HCT116 (cell line): Measurements from ENCODE around the gene CDR2L. TPM values are rescaled to one million over a fixed set of nuclear protein-coding genes. Genes with fewer than 3 reads are reported as not detected.

Experiments used
- ATAC-seq: fragments of 200-7000 bp; cut with Tn5 transposase; 2 replicates; pipeline ENCODE4 v1.9.1; 2020; ENCODE audit warnings: mild to moderate bottlenecking, moderate library complexity
- BruUV-seq: library from RNA; stranded (reverse); fragments of 400-500 nt; replicated peaks from 2 replicates; lab custom pipeline; 2021; lab: Mats Ljungman, UMichigan
- CTCF ChIA-PET: fragments of 300-600 bp; sonication (Branson Sonifier 250); formaldehyde crosslinking; loops from one replicate; lab custom pipeline; 2021; ENCODE audit warnings: antibody characterized with exemption; lab: Charles Lee
- POLR2A ChIA-PET: fragments of 300-600, 350-600 bp; sonication (Branson Sonifier 250); formaldehyde crosslinking; loops from one replicate; lab custom pipeline; 2021; ENCODE audit warnings: antibody characterized with exemption; lab: Charles Lee
- RAD21 ChIA-PET, 2 experiments: fragments of 300-600 bp; sonication (Branson Sonifier 250); formaldehyde crosslinking; loops; one replicate each; lab custom pipeline; 2023; ENCODE audit warnings: low total read pairs in 2 of 2; ENCODE audit not compliant: uncharacterized antibody in 2 of 2, unreplicated experiment in 2 of 2, low non-redundant PET in 1 of 2; lab: Charles Lee
- DNase-seq: peaks from one replicate; pipeline ENCODE4 v3.0.0-alpha.2; 2010; ENCODE audit warnings: low read depth, low spot score
- H2AFZ ChIP-seq: fragments of 200-600 bp; shearing (Covaris generic), sonication (generic); 2 replicates; pipeline ENCODE4 v1.6.1; 2017; ENCODE audit warnings: low read depth, mixed run types, mixed read lengths, antibody characterized with exemption, low read length; ENCODE audit not compliant: poor library complexity, severe bottlenecking
- H3K27ac ChIP-seq: 2 replicates; pipeline ENCODE4 v1.5.1; 2012; ENCODE audit warnings: low read depth, low read length
- H3K27me3 ChIP-seq: fragments of 200-600 bp; sonication (generic); 2 replicates; pipeline ENCODE4 v1.6.1; 2016; ENCODE audit warnings: mixed run types, low read length, mixed read lengths; ENCODE audit not compliant: insufficient read depth
- H3K36me3 ChIP-seq, 2 experiments: fragments of 200-500 bp in 1 of 2; fragments of 200-600 bp in 1 of 2; sonication (Bioruptor generic) in 1 of 2; sonication (generic) in 1 of 2; 2 replicates each; pipeline versions ENCODE4 v1.5.1 to v1.6.1; 2014 to 2016; ENCODE audit warnings: low read length in 2 of 2, inconsistent platforms in 1 of 2, mixed read lengths in 1 of 2, mixed run types in 1 of 2; ENCODE audit not compliant: insufficient read depth in 2 of 2, control insufficient read depth in 1 of 2
- H3K4me1 ChIP-seq, 2 experiments: fragments of 200-600 bp in 1 of 2; sonication (generic) in 1 of 2; 2 replicates each; pipeline versions ENCODE4 v1.5.1 to v1.6.1; 2012 to 2017; ENCODE audit warnings: low read length in 2 of 2, inconsistent platforms in 1 of 2, mild to moderate bottlenecking in 1 of 2, mixed read lengths in 1 of 2, mixed run types in 1 of 2, moderate library complexity in 1 of 2; ENCODE audit not compliant: insufficient read depth in 2 of 2, control insufficient read depth in 1 of 2
- H3K4me2 ChIP-seq: fragments of 200-600 bp; sonication (generic); 2 replicates; pipeline ENCODE4 v1.6.1; 2017; ENCODE audit warnings: mixed run types, low read length, mixed read lengths
- H3K4me3 ChIP-seq, 2 experiments: fragments of 200-600 bp in 1 of 2; sonication (generic) in 1 of 2; replicated peaks in 1 of 2; 2 replicates each; pipeline ENCODE4 v1.5.1; 2011 to 2016; ENCODE audit warnings: low read length in 2 of 2, control low read depth in 1 of 2, low read depth in 1 of 2, mild to moderate bottlenecking in 1 of 2, mixed read lengths in 1 of 2, mixed run types in 1 of 2
- H3K79me2 ChIP-seq: fragments of 200-600 bp; sonication (generic); 2 replicates; pipeline ENCODE4 v1.6.1; 2017; ENCODE audit warnings: mild to moderate bottlenecking, mixed run types, low read length, moderate library complexity, mixed read lengths; ENCODE audit not compliant: insufficient read depth
- H3K9ac ChIP-seq: fragments of 200-600 bp; sonication (generic); 2 replicates; pipeline ENCODE4 v1.6.1; 2016; ENCODE audit warnings: low read length, mixed read lengths
- H3K9me2 ChIP-seq: fragments of 200-600 bp; sonication (generic), shearing (Covaris generic); 2 replicates; pipeline ENCODE4 v1.6.1; 2017; ENCODE audit warnings: mixed run types, mild to moderate bottlenecking, moderate library complexity; ENCODE audit not compliant: insufficient read depth
- H3K9me3 ChIP-seq, 2 experiments: fragments of 200-500 bp in 1 of 2; fragments of 200-600 bp in 1 of 2; sonication (Bioruptor generic) in 1 of 2; sonication (generic) in 1 of 2; 2 replicates each; pipeline ENCODE4 v1.6.1; 2014 to 2017; ENCODE audit warnings: low read length in 2 of 2, mixed read lengths in 2 of 2, inconsistent platforms in 1 of 2, low read depth in 1 of 2, mild to moderate bottlenecking in 1 of 2, mixed run types in 1 of 2, moderate library complexity in 1 of 2; ENCODE audit not compliant: control insufficient read depth in 1 of 2, insufficient read depth in 1 of 2
- H4K20me1 ChIP-seq: fragments of 200-600 bp; sonication (generic), shearing (Covaris generic); 2 replicates; pipeline ENCODE4 v1.6.1; 2017; ENCODE audit warnings: mixed run types, mild to moderate bottlenecking, moderate library complexity; ENCODE audit not compliant: insufficient read depth
- ATF3 ChIP-seq: IDR thresholded peaks from 2 replicates; pipeline ENCODE4 v1.6.1; 2012
- CTCF ChIP-seq, 3 experiments: fragments of 200-600 bp in 1 of 3; sonication (generic) in 1 of 3; IDR thresholded peaks in 2 of 3; conservative IDR thresholded peaks in 1 of 3; 2 replicates each; pipeline ENCODE4 v1.5.1; 2012 to 2017; ENCODE audit warnings: low read depth in 2 of 3, low read length in 2 of 3, antibody characterized with exemption in 1 of 3, borderline replicate concordance in 1 of 3, control low read depth in 1 of 3, mild to moderate bottlenecking in 1 of 3, mixed read lengths in 1 of 3, mixed run types in 1 of 3, moderate library complexity in 1 of 3; ENCODE audit not compliant: insufficient read depth in 1 of 3
- EZH2phosphoT487 ChIP-seq: fragments of 200-600 bp; IDR thresholded peaks from 2 replicates; pipeline ENCODE4 v1.6.1; 2018; ENCODE audit warnings: antibody characterized with exemption, borderline replicate concordance
- FOSL1 ChIP-seq: IDR thresholded peaks from 2 replicates; pipeline ENCODE4 v1.6.1; 2012; ENCODE audit warnings: low read depth
- MAX ChIP-seq: IDR thresholded peaks from 2 replicates; pipeline ENCODE4 v1.6.1; 2012
- POLR2A ChIP-seq: IDR thresholded peaks from 2 replicates; pipeline ENCODE4 v1.7.0; 2011; ENCODE audit warnings: borderline replicate concordance; ENCODE audit not compliant: insufficient read depth, insufficient read length; ENCODE audit errors: extremely low read depth
- SRF ChIP-seq: IDR thresholded peaks from 2 replicates; pipeline ENCODE4 v1.6.1; 2012; ENCODE audit warnings: low read depth
- ZBTB33 ChIP-seq: IDR thresholded peaks from 2 replicates; pipeline ENCODE4 v1.6.1; 2011; ENCODE audit warnings: mild to moderate bottlenecking, low read length, moderate library complexity; ENCODE audit not compliant: insufficient replicate concordance; ENCODE audit errors: extremely low read depth
- intact Hi-C: fragments of 100-400 bp; cut with micrococcal nuclease; formaldehyde crosslinking; loops from 2 replicates; pipeline ENCODE4 v1.10.0; 2022
- total RNA-seq: library from RNA; stranded (reverse); gene quantifications from one replicate; pipeline ENCODE4 v1.2.1, GENCODE V29; 2021; ENCODE audit not compliant: unreplicated experiment

Gene CDR2L
- total RNA-seq, 1 experiment from 2014 or later = 26.5 TPM

- ChIA-PET POLR2A (interaction anchor here (1.2 to 1.5 kb wide), 3 partner anchors 29 to 46 kb away, joined by 3 to 5 read pairs (median 4); partner anchors contain the start of gene SLC16A5), RAD21 (no interaction called here), CTCF (interaction anchor here (1.0 to 2.1 kb wide), 2 partner anchors 64 to 356 kb away, joined by 3 to 6 read pairs; partner anchors contain the start of gene GRB2)
- Histone ChIP-seq H3K9ac (no peak overlapping the region), H2AFZ (no peak overlapping the region), H3K4me3 (no peak overlapping the region), H3K79me2 (peaks cover 38% of the 10 kb centered on the region), H3K9me2 (no peaks in the 10 kb centered on the region), H3K4me1 (peaks cover 10 to 18% of the 10 kb centered on the region in 2 experiments; a peak in 3 of 4 replicates), H3K27me3 (no peaks in the 10 kb centered on the region), H3K9me3 (no peaks in the 10 kb centered on the region), H4K20me1 (no peaks in the 10 kb centered on the region), H3K27ac (no peak overlapping the region), H3K36me3 (peaks cover 13 to 25% of the 10 kb centered on the region in 2 experiments; a peak in 3 of 4 replicates), H3K4me2 (no peak overlapping the region)
- BruUV-seq = no TSS peak
- intact Hi-C loops = loop anchor here (10.0 kb wide), 1 partner anchor 55 kb away; the partner anchor contains the start of gene ARMC7
- no peak for TF ChIP-seq ATF3
- TF ChIP-seq MAX = no peak
- no peak for TF ChIP-seq EZH2phosphoT487
- TF ChIP-seq POLR2A = no peak
- no peak for TF ChIP-seq CTCF (IDR thresholded peaks at IDR 0.05 in 2 of 3, conservative IDR thresholded peaks at IDR 0.05 in 1 of 3; ENCODE audit: borderline replicate concordance in 1 of 3, insufficient read depth in 1 of 3, low read depth in 2 of 3, low read length in 2 of 3)
- no peak for TF ChIP-seq ZBTB33
- TF ChIP-seq FOSL1 = no peak
- TF ChIP-seq SRF = no peak
- no peak for ATAC-seq
- no peak for DNase-seq
These were observed 62.3 kb downstream of the CDR2L start for GRCh38 chr17:75049706-75050105.
